Astrocyte (in vitro differentiated cells and primary cell): Measurements from ENCODE around the gene PRR29. TPM values are rescaled to one million over a fixed set of nuclear protein-coding genes. Genes with fewer than 3 reads are reported as not detected.
A peak's percentile ranks its signal among the peaks of the same experiment; 100 is the strongest.

Source experiments
- DNase-seq: peaks from one replicate; pipeline ENCODE4 v3.0.0-alpha.2; 2010; ENCODE audit warnings: low read depth
- FAIRE-seq: peaks from 2 replicates; lab custom pipeline; 2011; peaks lifted over from hg19 to GRCh38; lab: Jason Lieb, UNC
- H2AFZ ChIP-seq: 2 replicates; pipeline ENCODE4 v1.6.0; 2012; ENCODE audit warnings: low read depth, low read length, inconsistent platforms
- H3K27ac ChIP-seq: 2 replicates; pipeline ENCODE4 v1.5.1; 2011; ENCODE audit warnings: low read depth, low read length, inconsistent platforms
- H3K27me3 ChIP-seq: 2 replicates; pipeline ENCODE4 v1.6.0; 2011; ENCODE audit warnings: low read length, inconsistent platforms; ENCODE audit not compliant: insufficient read depth
- H3K36me3 ChIP-seq: 2 replicates; pipeline ENCODE4 v1.5.1; 2011; ENCODE audit warnings: low read length, inconsistent platforms; ENCODE audit not compliant: insufficient read depth
- H3K4me1 ChIP-seq: 2 replicates; pipeline ENCODE4 v1.5.1; 2011; ENCODE audit warnings: low read length, inconsistent platforms; ENCODE audit not compliant: insufficient read depth
- H3K4me2 ChIP-seq: 2 replicates; pipeline ENCODE4 v1.6.0; 2012; ENCODE audit warnings: low read length, inconsistent platforms
- H3K4me3 ChIP-seq: 2 replicates; pipeline ENCODE4 v1.5.1; 2011; ENCODE audit warnings: low read depth, mild to moderate bottlenecking, low read length, inconsistent platforms; ENCODE audit not compliant: insufficient read depth
- H3K79me2 ChIP-seq: 2 replicates; pipeline ENCODE4 v1.6.0; 2012; ENCODE audit warnings: mild to moderate bottlenecking, low read length, inconsistent platforms; ENCODE audit not compliant: insufficient read depth
- H3K9ac ChIP-seq: 2 replicates; pipeline ENCODE4 v1.6.0; 2012; ENCODE audit warnings: mild to moderate bottlenecking, low read length, inconsistent platforms
- H3K9me3 ChIP-seq: 2 replicates; pipeline ENCODE4 v1.5.1; 2012; ENCODE audit warnings: low read depth, mild to moderate bottlenecking, low read length, inconsistent platforms; ENCODE audit not compliant: insufficient read depth
- H4K20me1 ChIP-seq: 2 replicates; pipeline ENCODE4 v1.6.0; 2012; ENCODE audit warnings: low read length, inconsistent platforms; ENCODE audit not compliant: insufficient read depth
- H3K27ac Mint-ChIP-seq: one replicate; pipeline ENCODE4 v1.8.0; 2021; ENCODE audit warnings: mild to moderate bottlenecking, mixed read lengths; ENCODE audit not compliant: unreplicated experiment
- H3K27me3 Mint-ChIP-seq: one replicate; pipeline ENCODE4 v1.8.0; 2021; ENCODE audit warnings: low read depth, mixed read lengths; ENCODE audit not compliant: unreplicated experiment
- H3K36me3 Mint-ChIP-seq: one replicate; pipeline ENCODE4 v1.8.0; 2021; ENCODE audit warnings: low read depth, mixed read lengths; ENCODE audit not compliant: unreplicated experiment
- H3K4me1 Mint-ChIP-seq: one replicate; pipeline ENCODE4 v1.8.0; 2021; ENCODE audit warnings: low read depth, mixed read lengths; ENCODE audit not compliant: unreplicated experiment
- H3K4me3 Mint-ChIP-seq: one replicate; pipeline ENCODE4 v1.8.0; 2021; ENCODE audit warnings: mild to moderate bottlenecking, moderate library complexity, mixed read lengths; ENCODE audit not compliant: unreplicated experiment
- H3K9me3 Mint-ChIP-seq: one replicate; pipeline ENCODE4 v1.8.0; 2021; ENCODE audit warnings: mild to moderate bottlenecking, mixed read lengths; ENCODE audit not compliant: unreplicated experiment
- EZH2 ChIP-seq: IDR thresholded peaks from 2 replicates; pipeline ENCODE4 v1.6.1; 2012; ENCODE audit warnings: mild to moderate bottlenecking, low read length, inconsistent platforms; ENCODE audit not compliant: insufficient read depth
- total RNA-seq: library from RNA; stranded (reverse); gene quantifications from 2 replicates; pipeline ENCODE4 v1.2.1, GENCODE V29; 2021
- TF ChIP-seq, protein P1 (sequence below): IDR thresholded peaks from 2 replicates; pipeline ENCODE4 v1.5.1; 2011; ENCODE audit warnings: low read depth, mild to moderate bottlenecking, inconsistent platforms, low read length, moderate library complexity; ENCODE audit not compliant: insufficient read depth

Gene PRR29
- total RNA-seq, 1 donor from 2014 or later = 0.54 TPM

DNA sequence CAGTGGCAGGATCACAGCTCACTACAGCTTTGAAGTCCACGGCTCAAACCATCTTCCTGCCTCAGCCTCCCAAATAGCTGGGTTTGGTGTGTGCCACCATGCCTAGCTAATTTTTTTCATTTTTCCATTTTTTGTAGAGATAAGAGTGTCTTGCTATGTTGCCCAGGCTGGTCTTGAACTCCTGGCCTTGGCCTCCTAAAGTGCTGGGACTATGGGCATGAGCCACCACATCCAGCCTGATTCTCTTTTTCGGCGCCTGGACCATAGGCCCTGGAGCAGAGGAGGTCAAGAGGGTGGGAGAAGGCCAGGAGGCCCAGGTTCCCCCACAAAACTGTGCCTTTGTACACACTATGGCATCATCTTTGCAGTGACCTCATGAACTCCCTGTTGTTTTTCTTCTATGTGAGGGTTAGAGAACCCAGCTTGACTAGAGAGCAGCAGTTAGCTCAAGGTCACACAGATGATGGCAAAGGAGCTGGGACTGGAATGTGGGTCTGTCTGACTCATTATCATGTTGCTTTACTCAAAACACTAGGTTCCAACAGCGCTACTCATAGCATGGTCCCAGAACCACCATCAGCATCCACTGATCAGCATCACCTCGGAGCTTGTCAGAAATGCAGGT, 41.7 kb upstream of the PRR29 start:
- TF ChIP-seq EZH2 = no peak
- TF ChIP-seq, protein P1, sequence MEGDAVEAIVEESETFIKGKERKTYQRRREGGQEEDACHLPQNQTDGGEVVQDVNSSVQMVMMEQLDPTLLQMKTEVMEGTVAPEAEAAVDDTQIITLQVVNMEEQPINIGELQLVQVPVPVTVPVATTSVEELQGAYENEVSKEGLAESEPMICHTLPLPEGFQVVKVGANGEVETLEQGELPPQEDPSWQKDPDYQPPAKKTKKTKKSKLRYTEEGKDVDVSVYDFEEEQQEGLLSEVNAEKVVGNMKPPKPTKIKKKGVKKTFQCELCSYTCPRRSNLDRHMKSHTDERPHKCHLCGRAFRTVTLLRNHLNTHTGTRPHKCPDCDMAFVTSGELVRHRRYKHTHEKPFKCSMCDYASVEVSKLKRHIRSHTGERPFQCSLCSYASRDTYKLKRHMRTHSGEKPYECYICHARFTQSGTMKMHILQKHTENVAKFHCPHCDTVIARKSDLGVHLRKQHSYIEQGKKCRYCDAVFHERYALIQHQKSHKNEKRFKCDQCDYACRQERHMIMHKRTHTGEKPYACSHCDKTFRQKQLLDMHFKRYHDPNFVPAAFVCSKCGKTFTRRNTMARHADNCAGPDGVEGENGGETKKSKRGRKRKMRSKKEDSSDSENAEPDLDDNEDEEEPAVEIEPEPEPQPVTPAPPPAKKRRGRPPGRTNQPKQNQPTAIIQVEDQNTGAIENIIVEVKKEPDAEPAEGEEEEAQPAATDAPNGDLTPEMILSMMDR = no peak
- DNase-seq = no peak
- H3K9me3 ChIP-seq = no peaks in the 10 kb centered on the region
- H3K27ac Mint-ChIP-seq = peak overlapping the region; percentile 53
- no peaks in the 10 kb centered on the region for H3K9me3 Mint-ChIP-seq
- H3K4me1 ChIP-seq = no peaks in the 10 kb centered on the region
- H3K4me3 ChIP-seq = no peak overlapping the region
- H3K27me3 ChIP-seq = peaks cover 3% of the 10 kb centered on the region
- no peak overlapping the region for H3K9ac ChIP-seq
- peaks cover 6% of the 10 kb centered on the region for H3K4me1 Mint-ChIP-seq
- no peaks in the 10 kb centered on the region for H3K36me3 ChIP-seq
- H3K27ac ChIP-seq = no peak overlapping the region
- no peaks in the 10 kb centered on the region for H4K20me1 ChIP-seq
- H3K36me3 Mint-ChIP-seq = no peaks in the 10 kb centered on the region
- FAIRE-seq = no peak
- no peak overlapping the region for H2AFZ ChIP-seq
- H3K79me2 ChIP-seq = no peaks in the 10 kb centered on the region
- peaks cover 26% of the 10 kb centered on the region for H3K27me3 Mint-ChIP-seq
- no peak overlapping the region for H3K4me2 ChIP-seq
- H3K4me3 Mint-ChIP-seq = no peak overlapping the region

DNA sequence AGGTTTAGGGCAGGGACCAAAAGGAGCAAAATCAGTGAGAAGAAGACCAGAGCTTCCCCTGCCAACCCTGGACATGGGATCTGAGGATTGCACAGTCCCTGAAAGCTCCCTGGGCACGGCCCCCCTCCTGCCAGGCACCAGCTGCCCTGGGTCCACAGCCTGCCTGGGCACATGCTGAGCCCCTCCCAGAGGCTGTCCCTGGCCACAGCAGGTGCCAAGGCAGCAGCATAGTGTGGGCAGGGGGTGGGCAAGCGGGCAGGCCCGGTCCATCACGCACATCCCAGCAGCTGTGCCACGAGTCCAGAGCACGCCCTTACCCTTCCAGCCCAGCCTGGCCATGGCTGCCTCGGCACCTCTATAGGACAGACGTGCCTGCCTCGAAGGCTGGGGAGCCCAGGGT, 38.1 kb upstream of the PRR29 start:
- Mint-ChIP-seq H3K27me3 (peaks cover 26% of the 10 kb centered on the region), H3K9me3 (no peaks in the 10 kb centered on the region), H3K27ac (no peak overlapping the region), H3K4me1 (peaks cover 6% of the 10 kb centered on the region), H3K4me3 (no peak overlapping the region), H3K36me3 (no peaks in the 10 kb centered on the region)
- H3K4me1 ChIP-seq = no peaks in the 10 kb centered on the region
- no peaks in the 10 kb centered on the region for H3K27me3 ChIP-seq
- no peaks in the 10 kb centered on the region for H3K36me3 ChIP-seq
- no peak overlapping the region for H3K4me2 ChIP-seq
- no peak overlapping the region for H3K27ac ChIP-seq
- DNase-seq (no peak), FAIRE-seq (no peak)
- no peaks in the 10 kb centered on the region for H4K20me1 ChIP-seq
- H3K4me3 ChIP-seq = no peak overlapping the region
- H3K79me2 ChIP-seq = no peaks in the 10 kb centered on the region
- H3K9me3 ChIP-seq = no peaks in the 10 kb centered on the region
- no peak overlapping the region for H2AFZ ChIP-seq
- TF ChIP-seq, protein P1 = no peak
- no peak for TF ChIP-seq EZH2
- H3K9ac ChIP-seq = no peak overlapping the region

GRCh38 chr17:63960430-63960829, 37.7 kb upstream of the PRR29 start:
- Histone ChIP-seq H3K9ac (no peak overlapping the region), H3K4me2 (no peak overlapping the region), H3K27ac (no peak overlapping the region), H2AFZ (no peak overlapping the region), H3K27me3 (no peaks in the 10 kb centered on the region), H3K36me3 (no peaks in the 10 kb centered on the region), H3K79me2 (no peaks in the 10 kb centered on the region), H3K4me1 (no peaks in the 10 kb centered on the region), H3K4me3 (no peak overlapping the region), H3K9me3 (no peaks in the 10 kb centered on the region), H4K20me1 (no peaks in the 10 kb centered on the region)
- Mint-ChIP-seq H3K36me3 (no peaks in the 10 kb centered on the region), H3K27ac (no peak overlapping the region), H3K9me3 (no peaks in the 10 kb centered on the region), H3K27me3 (peaks cover 26% of the 10 kb centered on the region), H3K4me1 (peaks cover 6% of the 10 kb centered on the region), H3K4me3 (no peak overlapping the region)
- TF ChIP-seq EZH2 = no peak
- TF ChIP-seq, protein P1 = no peak
- DNase-seq (no peak), FAIRE-seq (no peak)
